OCI-LY7 (cell line): ENCODE data around the gene ADM2.

ENCODE experiments used
- CTCF ChIP-seq: fragments of 200-600 bp; sonication (generic); conservative IDR thresholded peaks from 2 replicates; pipeline ENCODE4 v1.5.1; 2014; ENCODE audit warnings: mild to moderate bottlenecking, antibody characterized with exemption, low read length, moderate library complexity, mixed read lengths
- EZH2phosphoT487 ChIP-seq: fragments of 200-600 bp; sonication (generic); IDR thresholded peaks from 2 replicates; pipeline ENCODE4 v1.6.1; 2018; ENCODE audit warnings: low read depth, borderline replicate concordance, mild to moderate bottlenecking, mixed run types, antibody characterized with exemption, low read length, moderate library complexity, mixed read lengths

- peak; percentile 78 for TF ChIP-seq CTCF
- no peak for TF ChIP-seq EZH2phosphoT487
These were observed 44.9 kb downstream of the ADM2 start for GRCh38 chr22:50526108-50526833.
